Hepatocyte (in vitro differentiated cells): ENCODE data around the gene LRRD1.

Experiments
- EZH2 ChIP-seq: fragments of 200-600 bp; sonication (generic); IDR thresholded peaks from 2 replicates; pipeline ENCODE4 v1.6.1; 2016; ENCODE audit warnings: antibody characterized with exemption, mild to moderate bottlenecking, borderline replicate concordance
- TF ChIP-seq, protein P1 (sequence below): fragments of 200-600 bp; sonication (generic); IDR thresholded peaks from 2 replicates; pipeline ENCODE4 v1.5.1; 2016; ENCODE audit warnings: antibody characterized with exemption, mild to moderate bottlenecking; ENCODE audit not compliant: poor library complexity

DNA sequence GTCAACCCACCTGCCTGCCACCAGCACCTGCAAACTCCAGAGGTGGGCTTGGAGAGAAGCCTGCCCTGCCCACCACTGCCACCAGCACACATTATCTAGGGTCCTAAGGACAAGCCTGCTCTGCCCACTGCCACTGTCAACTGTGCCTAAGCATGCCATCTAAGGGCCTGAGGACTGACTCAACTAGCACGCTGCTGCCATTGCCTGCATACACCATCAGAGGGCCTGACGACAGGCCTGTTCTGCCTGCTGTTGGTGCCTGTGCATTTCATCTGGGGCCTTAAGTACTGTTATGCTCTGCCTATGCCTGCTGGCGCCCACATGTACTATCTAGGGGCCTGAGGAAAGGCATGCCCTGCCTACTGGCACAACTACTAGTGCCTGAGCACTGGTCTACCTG is 27.0 kb upstream of the LRRD1 start:
- TF ChIP-seq, protein P1, sequence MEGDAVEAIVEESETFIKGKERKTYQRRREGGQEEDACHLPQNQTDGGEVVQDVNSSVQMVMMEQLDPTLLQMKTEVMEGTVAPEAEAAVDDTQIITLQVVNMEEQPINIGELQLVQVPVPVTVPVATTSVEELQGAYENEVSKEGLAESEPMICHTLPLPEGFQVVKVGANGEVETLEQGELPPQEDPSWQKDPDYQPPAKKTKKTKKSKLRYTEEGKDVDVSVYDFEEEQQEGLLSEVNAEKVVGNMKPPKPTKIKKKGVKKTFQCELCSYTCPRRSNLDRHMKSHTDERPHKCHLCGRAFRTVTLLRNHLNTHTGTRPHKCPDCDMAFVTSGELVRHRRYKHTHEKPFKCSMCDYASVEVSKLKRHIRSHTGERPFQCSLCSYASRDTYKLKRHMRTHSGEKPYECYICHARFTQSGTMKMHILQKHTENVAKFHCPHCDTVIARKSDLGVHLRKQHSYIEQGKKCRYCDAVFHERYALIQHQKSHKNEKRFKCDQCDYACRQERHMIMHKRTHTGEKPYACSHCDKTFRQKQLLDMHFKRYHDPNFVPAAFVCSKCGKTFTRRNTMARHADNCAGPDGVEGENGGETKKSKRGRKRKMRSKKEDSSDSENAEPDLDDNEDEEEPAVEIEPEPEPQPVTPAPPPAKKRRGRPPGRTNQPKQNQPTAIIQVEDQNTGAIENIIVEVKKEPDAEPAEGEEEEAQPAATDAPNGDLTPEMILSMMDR, result no peak
- no peak for TF ChIP-seq EZH2
